AG09309 (cell line): ENCODE results near the gene NMT2.

Experiments used
- DNase-seq: peaks from one replicate; pipeline ENCODE4 v3.0.0-alpha.2; 2010; ENCODE audit warnings: low read depth
- H3K4me3 ChIP-seq: 2 replicates; pipeline ENCODE4 v1.5.1; 2011; ENCODE audit warnings: mild to moderate bottlenecking, low read depth, low read length, moderate library complexity; ENCODE audit not compliant: control insufficient read depth
- CTCF ChIP-seq: IDR thresholded peaks from 2 replicates; pipeline ENCODE4 v1.5.1; 2011; ENCODE audit warnings: mild to moderate bottlenecking, low read depth, low read length, inconsistent platforms; ENCODE audit not compliant: insufficient read depth, control insufficient read depth; ENCODE audit errors: missing control alignments

Gene NMT2

GRCh38 chr10:15136129-15137035, 32.1 kb downstream of the NMT2 start:
- DNase-seq: no peak
- no peak overlapping the region for H3K4me3 ChIP-seq
- TF ChIP-seq CTCF: no peak

DNA sequence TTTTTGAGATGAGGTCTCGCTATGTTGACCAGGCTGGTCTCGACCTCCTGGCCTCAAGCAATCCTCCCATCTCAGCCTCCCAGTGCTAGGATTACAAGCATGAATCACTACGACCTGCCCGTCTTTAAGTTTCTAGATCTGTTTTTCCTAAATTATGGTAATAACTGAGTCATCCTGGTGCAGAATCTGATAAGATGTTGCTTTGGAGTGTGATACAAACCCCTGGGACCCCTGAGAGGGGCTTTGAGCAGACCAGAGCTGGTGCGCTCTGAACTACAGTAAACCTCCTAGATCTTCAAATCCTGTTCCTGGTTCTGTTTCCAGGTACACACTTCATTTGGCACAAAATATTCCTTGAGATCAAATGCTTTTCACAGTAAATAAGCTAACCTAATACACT, 37.2 kb downstream of the NMT2 start:
- no peak for TF ChIP-seq CTCF
- no peak overlapping the region for H3K4me3 ChIP-seq
- no peak for DNase-seq

DNA sequence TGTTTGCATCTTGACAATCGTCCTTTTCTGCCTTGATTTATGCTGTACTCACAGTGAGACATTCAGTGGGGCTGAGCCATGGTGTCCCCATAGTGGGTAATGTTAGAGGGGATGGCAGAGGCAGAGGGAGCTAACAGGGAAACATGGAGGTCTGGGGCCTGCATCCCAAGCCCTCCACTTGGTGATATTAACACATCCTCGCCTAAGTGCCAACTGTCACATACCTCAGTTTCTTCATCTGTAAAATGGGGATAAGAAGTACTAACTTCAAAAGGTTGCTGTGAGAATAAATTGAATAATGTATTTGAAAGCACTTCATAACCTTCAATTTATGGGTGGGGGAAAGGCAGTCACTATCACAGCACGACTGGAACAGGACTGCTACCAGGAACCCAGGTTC, 43.6 kb downstream of the NMT2 start:
- no peak for TF ChIP-seq CTCF
- no peak overlapping the region for H3K4me3 ChIP-seq
- DNase-seq: no peak

DNA sequence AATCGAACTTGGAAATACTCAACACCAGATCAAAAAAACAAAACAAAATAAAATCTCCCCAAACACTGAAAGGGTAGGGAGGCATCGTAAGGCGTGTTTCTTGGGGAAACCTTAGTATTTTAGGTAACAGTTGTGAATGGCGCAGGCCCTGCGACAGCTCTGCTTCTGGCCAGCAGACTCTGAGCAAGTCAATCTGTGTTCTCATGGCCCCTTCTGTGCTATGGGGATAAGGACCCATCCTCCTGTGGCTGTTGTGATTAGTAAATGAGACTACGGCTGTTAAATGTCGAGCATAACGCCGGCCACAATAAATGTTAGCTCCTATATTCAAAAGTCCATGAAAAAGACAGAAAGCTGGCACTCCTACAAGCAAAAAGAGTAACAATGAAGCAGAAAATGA, 44.3 kb downstream of the NMT2 start:
- no peak for DNase-seq
- no peak for TF ChIP-seq CTCF
- no peak overlapping the region for H3K4me3 ChIP-seq

DNA sequence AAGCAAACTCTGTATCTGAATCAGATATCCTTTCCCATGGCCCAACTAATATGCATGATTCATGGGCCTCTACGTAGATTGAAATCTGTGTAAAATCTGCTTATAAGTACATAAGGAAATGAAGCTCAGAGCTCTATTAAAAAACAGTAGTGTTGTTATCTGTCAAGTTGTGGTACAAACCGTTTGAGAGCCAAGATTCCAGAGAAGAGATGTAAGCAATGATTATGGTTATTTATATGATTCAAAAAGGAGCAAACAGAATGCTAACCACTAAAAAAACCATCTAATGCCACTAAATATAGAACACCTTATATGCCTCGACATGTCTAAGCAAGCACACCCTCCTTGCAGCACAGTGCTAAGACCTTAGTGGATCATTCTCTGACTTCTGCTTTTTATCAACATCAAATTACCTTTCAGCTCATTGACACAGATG, 44.7 kb downstream of the NMT2 start:
- DNase-seq: peak; percentile 88
- H3K4me3 ChIP-seq: no peak overlapping the region
- TF ChIP-seq CTCF: no peak

DNA sequence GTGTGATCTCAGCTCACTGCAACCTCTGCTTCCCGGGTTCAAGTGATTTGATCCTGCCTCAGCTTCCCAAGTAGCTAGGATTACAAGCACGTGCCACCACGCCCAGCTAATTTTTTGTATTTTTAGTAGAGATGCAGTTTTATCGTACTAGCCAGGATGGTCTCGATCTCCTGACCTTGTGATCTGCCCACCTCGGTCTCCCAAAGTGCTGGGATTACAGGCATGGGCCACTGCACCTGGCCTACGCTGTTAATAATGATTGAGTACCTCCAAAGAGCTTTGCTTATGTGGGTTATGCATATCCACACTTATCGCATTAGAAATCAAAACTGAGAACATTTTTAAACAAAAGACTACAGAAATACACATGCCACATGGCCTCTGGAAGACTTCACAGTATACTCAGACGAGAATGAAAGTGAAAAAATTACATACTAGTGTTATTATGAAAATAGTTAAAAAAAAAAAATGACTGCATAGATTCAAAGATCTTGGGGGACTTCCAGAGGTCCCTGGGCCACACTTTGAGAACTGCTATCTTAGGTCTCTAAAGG, 45.9 kb downstream of the NMT2 start:
- TF ChIP-seq CTCF: no peak
- H3K4me3 ChIP-seq: no peak overlapping the region
- DNase-seq: no peak

- no peak overlapping the region for H3K4me3 ChIP-seq
- no peak for DNase-seq
- TF ChIP-seq CTCF: no peak
Measured at GRCh38 chr10:15121707-15122106, 46.8 kb downstream of the NMT2 start.
